GM20000 (cell line): ENCODE results near the gene KCNIP4.

ENCODE experiments used
- DNase-seq: peaks from one replicate; pipeline ENCODE4 v3.0.0; 2012; ENCODE audit warnings: low spot score
- TF ChIP-seq, protein P1 (sequence below): IDR thresholded peaks from 2 replicates; pipeline ENCODE4 v1.5.1; 2012; ENCODE audit warnings: mild to moderate bottlenecking, control low read depth; ENCODE audit errors: extremely low read depth, missing control alignments

KCNIP4 gene

DNA sequence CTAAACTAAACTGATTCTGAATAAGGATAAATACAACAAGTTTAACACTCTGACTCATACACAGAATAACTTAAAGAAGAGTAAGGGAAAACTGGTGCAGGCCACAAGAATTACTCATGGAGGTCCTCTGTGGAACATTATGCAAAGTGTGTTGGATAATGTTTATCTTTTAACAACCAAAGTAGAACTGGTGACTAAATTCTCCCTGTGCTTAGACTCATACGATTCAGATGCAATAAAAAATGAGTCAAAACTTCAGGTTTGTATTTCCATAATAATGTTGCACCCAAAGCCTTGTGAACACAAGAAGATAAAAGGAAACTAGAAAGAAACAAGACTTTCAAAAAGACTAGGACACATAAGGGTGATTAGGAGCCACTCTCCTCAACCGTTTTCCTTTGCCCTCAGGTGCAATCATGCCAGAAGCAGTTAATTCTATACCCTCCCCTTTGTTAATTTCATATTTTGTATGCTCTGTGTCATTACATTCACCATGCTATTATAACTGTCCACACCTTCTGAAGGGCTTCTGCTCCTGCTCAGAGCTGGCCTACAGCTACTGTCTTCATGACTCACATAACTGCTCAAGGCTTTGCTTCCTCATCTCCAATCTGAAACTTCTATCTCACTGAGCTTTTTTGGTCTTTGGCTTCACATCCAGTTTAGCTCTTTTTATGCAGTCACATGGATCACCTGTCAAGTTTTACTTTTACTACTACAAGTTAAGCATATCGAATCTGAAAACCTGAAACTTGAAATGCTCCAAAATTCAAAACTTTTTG is 60.2 kb downstream of the KCNIP4 start:
- TF ChIP-seq, protein P1, sequence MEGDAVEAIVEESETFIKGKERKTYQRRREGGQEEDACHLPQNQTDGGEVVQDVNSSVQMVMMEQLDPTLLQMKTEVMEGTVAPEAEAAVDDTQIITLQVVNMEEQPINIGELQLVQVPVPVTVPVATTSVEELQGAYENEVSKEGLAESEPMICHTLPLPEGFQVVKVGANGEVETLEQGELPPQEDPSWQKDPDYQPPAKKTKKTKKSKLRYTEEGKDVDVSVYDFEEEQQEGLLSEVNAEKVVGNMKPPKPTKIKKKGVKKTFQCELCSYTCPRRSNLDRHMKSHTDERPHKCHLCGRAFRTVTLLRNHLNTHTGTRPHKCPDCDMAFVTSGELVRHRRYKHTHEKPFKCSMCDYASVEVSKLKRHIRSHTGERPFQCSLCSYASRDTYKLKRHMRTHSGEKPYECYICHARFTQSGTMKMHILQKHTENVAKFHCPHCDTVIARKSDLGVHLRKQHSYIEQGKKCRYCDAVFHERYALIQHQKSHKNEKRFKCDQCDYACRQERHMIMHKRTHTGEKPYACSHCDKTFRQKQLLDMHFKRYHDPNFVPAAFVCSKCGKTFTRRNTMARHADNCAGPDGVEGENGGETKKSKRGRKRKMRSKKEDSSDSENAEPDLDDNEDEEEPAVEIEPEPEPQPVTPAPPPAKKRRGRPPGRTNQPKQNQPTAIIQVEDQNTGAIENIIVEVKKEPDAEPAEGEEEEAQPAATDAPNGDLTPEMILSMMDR, result no peak
- peak; percentile 8 for DNase-seq

DNA sequence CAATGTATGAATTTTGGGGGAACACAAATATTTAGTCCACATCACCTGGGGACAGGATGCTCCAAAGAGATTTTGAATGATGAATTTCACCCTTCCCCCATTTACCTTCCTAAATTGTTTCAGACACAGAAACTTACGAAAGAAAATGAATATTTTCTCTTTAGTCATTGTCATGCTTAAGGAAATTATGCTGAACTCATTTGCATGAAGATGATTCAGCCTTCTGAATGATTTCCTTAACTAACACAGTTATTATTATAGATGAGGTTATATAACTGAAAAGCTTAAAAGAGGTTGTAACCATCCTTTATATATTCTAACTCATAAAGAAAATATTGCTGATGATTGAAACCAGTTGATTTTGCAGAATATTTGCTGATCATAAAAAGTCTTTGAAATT is 61.1 kb downstream of the KCNIP4 start:
- no peak for DNase-seq
- TF ChIP-seq, protein P1, result no peak

DNA sequence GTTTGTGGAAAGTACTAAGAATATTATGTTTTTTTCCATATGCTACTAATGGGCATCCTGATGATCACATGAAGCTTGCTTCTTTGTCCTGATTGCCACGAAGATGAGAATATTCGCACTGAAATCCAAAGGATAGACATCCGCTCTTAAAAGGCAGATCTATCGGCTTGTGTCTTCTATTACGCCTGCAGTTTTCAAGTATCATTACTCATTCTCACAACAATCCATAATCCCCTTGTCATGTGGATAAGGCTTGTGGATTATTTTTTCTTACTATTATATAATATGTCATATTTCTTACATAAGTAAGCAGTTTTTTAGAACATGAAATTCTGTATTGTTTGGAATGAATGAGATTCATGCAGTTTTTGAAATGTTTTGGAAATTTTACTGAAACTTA is 62.8 kb downstream of the KCNIP4 start:
- TF ChIP-seq, protein P1, result no peak
- DNase-seq, result no peak

DNA sequence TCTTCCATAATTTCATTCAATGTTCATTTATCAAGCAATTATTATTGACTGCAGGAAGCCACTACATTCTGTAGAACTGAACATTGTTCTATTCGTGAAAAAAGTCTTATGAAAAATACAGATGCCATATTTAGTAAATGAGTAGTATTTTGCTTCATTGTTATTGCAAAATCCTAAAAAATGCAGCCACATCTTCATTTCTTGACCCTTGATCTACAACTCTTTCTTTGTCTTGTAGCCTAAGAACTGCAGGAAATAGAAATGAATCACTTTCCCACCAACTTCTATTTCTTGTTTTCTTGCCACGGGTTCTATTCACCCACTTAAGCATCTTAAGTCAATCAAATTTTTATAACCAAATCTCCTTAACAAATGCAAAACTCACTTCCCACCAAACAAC is 63.3 kb downstream of the KCNIP4 start:
- DNase-seq, result no peak
- TF ChIP-seq, protein P1, result no peak

DNA sequence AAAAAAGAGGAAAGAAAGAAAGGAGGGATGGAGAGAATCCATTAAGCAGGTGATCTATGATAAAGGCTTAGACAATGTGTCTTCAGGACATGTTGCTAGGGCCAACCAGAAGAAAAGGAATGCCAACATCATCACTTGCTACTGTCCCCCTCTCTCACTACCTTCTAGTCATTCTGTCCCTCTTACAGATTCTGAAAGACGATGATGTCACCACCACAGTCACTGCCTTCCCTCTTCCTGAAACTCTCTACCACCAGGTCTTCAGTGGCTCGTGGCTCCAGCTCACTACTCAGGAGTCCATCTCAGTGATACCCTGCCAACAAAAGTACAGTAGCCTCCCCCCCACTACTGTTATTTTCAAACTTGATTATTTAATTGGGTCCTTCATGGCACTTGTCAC is 64.0 kb downstream of the KCNIP4 start:
- TF ChIP-seq, protein P1, result no peak
- DNase-seq, result no peak

DNA sequence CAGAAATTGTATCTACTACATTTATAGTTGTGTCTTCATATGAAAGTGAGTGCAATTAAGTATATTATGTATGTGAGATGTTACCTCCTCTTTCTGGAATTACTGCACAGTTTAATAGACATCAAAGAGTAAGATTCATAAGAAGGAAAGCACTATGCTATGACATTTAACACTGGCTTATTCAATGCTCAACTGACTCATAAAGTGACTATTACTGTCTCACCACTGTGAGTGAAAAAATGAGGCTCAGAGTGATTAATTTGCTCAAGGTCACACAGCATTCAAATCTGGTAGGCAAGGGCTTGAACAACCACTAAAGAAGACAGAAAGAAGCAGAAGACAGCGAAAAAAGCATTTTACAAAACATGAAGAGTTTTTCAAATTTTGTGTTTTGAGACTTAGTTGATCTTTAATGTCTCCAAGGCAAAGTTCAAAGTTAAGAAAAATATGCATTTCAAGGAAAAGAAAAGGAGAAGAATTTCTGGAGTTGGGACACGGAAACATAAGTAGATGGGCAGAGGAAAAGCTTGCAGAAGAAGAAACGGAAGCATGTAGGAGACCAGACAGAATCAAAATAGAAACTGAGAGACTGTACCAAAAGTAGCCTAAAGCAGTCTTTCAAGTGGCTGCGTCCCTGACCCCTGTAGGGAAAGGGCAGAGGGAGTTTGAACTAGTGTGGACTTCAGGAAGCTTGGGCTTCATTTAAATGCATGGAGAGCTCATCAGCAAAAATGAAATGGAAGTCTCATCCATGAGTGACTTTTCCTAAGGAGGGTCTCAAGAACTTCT is 66.3 kb downstream of the KCNIP4 start:
- DNase-seq, result no peak
- TF ChIP-seq, protein P1, result no peak

DNA sequence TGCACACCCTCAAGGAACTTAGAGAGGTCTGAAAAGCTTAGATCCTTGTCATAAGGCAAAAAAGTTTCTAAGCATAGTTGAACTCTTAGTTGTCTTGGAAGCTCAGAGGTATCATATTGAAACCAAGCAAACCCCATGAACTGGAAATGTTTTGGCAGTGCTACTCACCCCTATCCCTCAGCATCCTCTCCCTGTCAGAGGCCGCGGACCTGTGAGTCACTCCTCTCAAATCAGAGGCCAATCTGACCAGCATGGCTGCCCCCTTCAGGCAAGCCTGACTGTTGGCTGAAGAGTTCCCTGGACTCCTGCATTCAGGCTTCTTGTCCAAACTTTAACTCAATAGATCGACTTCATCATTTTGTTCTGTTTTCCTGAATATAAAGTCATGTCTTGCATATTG is 69.4 kb downstream of the KCNIP4 start:
- TF ChIP-seq, protein P1, result no peak
- DNase-seq, result no peak
